Activated CD8-positive, alpha-beta T cell treated with anti-CD3 and anti-CD28 coated beads, Interleukin-2, amount 10 ng/mL, durations not matched to agents 7 days and 5 days (primary cell): ENCODE results near the gene TTC39A. TPM values are rescaled to one million over a fixed set of nuclear protein-coding genes. Genes with fewer than 3 reads are reported as not detected.

Experiments used
- total RNA-seq, 2 experiments: library from RNA; stranded (reverse); gene quantifications; one replicate each; pipeline ENCODE4 v1.2.3, GENCODE V29; 2021

Gene TTC39A
- total RNA-seq, 2 experiments from 2014 or later, result not detected

Other genes with a start within 250 kb of the TTC39A start
- gene C1orf185, start 228.3 kb downstream of the TTC39A start, total RNA-seq, result not detected
- 10 to 100 TPM; 27.5 to 29.0 TPM for gene RNF11, start 94.3 kb downstream of the TTC39A start, total RNA-seq
- 10 to 100 TPM; 57.2 to 58.4 TPM for gene EPS15, start 188.7 kb upstream of the TTC39A start, total RNA-seq